GM23248 (cell line): Measurements from ENCODE around the gene SEMA3F. TPM values are rescaled to one million over a fixed set of nuclear protein-coding genes. Genes with fewer than 3 reads are reported as not detected.

Experiments
- DNase-seq: peaks from one replicate; pipeline ENCODE4 v3.0.0-alpha.2; 2015
- H2AFZ ChIP-seq: fragments of 200-600 bp; sonication (generic); 2 replicates; pipeline ENCODE4 v1.6.1; 2016; ENCODE audit warnings: antibody characterized with exemption
- H3F3A ChIP-seq: fragments of 200-600 bp; sonication (generic); 2 replicates; pipeline ENCODE4 v1.6.1; 2016; ENCODE audit warnings: mild to moderate bottlenecking, antibody characterized with exemption, mixed run types; ENCODE audit not compliant: insufficient read depth
- H3K27ac ChIP-seq: fragments of 200-600 bp; sonication (generic); 2 replicates; pipeline ENCODE4 v1.5.1; 2016; ENCODE audit warnings: mild to moderate bottlenecking
- H3K27me3 ChIP-seq: fragments of 200-600 bp; sonication (generic); replicated peaks from 2 replicates; pipeline ENCODE4 v1.6.1; 2016; ENCODE audit warnings: mild to moderate bottlenecking; ENCODE audit not compliant: insufficient read depth
- H3K36me3 ChIP-seq: fragments of 200-600 bp; sonication (generic); 2 replicates; pipeline ENCODE4 v1.6.1; 2016; ENCODE audit warnings: low read depth, mild to moderate bottlenecking
- H3K4me1 ChIP-seq: fragments of 200-600 bp; sonication (generic); 2 replicates; pipeline ENCODE4 v1.6.1; 2016; ENCODE audit warnings: mild to moderate bottlenecking; ENCODE audit not compliant: insufficient read depth
- H3K4me2 ChIP-seq: fragments of 200-600 bp; sonication (generic); one replicate; pipeline ENCODE4 v1.6.1; 2016; ENCODE audit warnings: mild to moderate bottlenecking; ENCODE audit not compliant: unreplicated experiment
- H3K4me3 ChIP-seq: fragments of 200-600 bp; sonication (generic); 2 replicates; pipeline ENCODE4 v1.5.1; 2016; ENCODE audit warnings: mild to moderate bottlenecking
- H3K79me2 ChIP-seq: fragments of 200-600 bp; sonication (generic); 2 replicates; pipeline ENCODE4 v1.6.1; 2016; ENCODE audit warnings: mild to moderate bottlenecking; ENCODE audit not compliant: insufficient read depth
- H3K9ac ChIP-seq: fragments of 200-600 bp; sonication (generic); 2 replicates; pipeline ENCODE4 v1.6.1; 2016; ENCODE audit warnings: mild to moderate bottlenecking
- H3K9me2 ChIP-seq: fragments of 200-600 bp; sonication (generic); 2 replicates; pipeline ENCODE4 v1.6.1; 2016; ENCODE audit warnings: mixed run types, mild to moderate bottlenecking, moderate library complexity; ENCODE audit not compliant: insufficient read depth
- H3K9me3 ChIP-seq: fragments of 200-600 bp; sonication (generic); one replicate; pipeline ENCODE4 v1.6.1; 2017; ENCODE audit warnings: low read depth
- H4K20me1 ChIP-seq: fragments of 200-600 bp; sonication (generic); 2 replicates; pipeline ENCODE4 v1.6.0; 2016; ENCODE audit not compliant: insufficient read depth
- EZH2 ChIP-seq: fragments of 200-600 bp; sonication (generic); IDR thresholded peaks from 2 replicates; pipeline ENCODE4 v1.6.1; 2018; ENCODE audit warnings: antibody characterized with exemption, mild to moderate bottlenecking; ENCODE audit not compliant: insufficient read depth, poor library complexity, severe bottlenecking
- EZH2phosphoT487 ChIP-seq: fragments of 200-600 bp; sonication (generic); IDR thresholded peaks from 2 replicates; pipeline ENCODE4 v1.6.1; 2018; ENCODE audit warnings: antibody characterized with exemption, moderate library complexity, mild to moderate bottlenecking, low read depth; ENCODE audit not compliant: insufficient read depth
- WGBS, 2 experiments: methylation state at CpG; one replicate each; pipeline ENCODE4 v1.1.6; 2015 to 2017; ENCODE audit warnings: low lambda C conversion rate in 2 of 2, low coverage in 1 of 2; ENCODE audit errors: missing lambda C conversion rate in 2 of 2; 5-methylcytosine and 5-hydroxymethylcytosine counted together
- in situ Hi-C: fragments of 300-500 bp; cut with MboI; formaldehyde crosslinking; loops from 2 replicates; pipeline ENCODE4 v1.15.0; 2020
- polyA plus RNA-seq: library from polyadenylated mRNA; unstranded; fragments of >200 nt; fragmentation: Nextera tagmentation; extraction: Ambion mirVana; gene quantifications from 2 replicates; pipeline ENCODE4 v1.2.1, GENCODE V29; 2016
- total RNA-seq: library from RNA; depleted of rRNA; stranded (reverse); fragments of >200 nt; shearing (Covaris generic); gene quantifications from 2 replicates; pipeline ENCODE4 v1.2.3, GENCODE V29; 2014; rRNA removed

The SEMA3F gene
- total RNA-seq (3.2 and 3.5 TPM in 2 replicates), polyA plus RNA-seq (0.25 and 0.54 TPM in 2 replicates)

DNA sequence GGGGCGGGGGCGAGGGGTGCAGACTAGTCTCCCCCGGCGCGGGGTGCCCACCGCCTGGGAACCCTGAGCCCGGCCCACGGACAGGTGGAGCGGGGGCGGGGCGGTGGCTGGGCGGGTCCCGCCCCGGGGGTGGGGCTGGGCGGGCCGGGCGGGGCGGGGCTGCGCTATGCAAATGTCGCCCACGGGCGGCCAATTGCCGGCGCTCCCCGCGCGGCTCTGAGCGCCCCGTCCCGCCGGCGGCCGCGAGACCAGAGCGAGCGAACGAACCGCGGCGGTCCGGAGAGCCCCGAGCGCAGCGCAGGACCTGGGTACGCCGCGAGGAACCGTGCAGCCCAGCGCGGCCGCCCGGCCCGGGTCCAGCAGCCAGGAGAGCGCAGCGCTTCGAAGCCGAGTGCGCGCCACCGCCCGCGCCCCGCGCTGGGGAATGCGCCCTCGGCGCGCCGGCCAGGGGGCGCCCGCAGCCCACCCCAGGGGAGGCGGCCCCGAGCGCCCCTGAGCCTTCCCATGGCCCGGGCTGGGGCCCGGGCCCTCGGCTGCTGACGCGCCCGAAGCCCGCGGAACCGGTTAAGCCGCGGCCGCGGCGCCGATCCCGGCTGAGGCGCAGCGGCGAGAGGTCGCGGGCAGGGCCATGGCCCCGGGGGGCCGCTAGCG lies at the start of gene SEMA3F:
TSS of gene SEMA3F (plus strand) at position 485 of the 651 bp plus-strand sequence. CDS start 4,299 bp downstream, outside the sequence.
- Histone ChIP-seq H3K9ac (peak within 1 kb of the TSS; percentile 46; the same call in 1 of the 2 replicates), H3F3A (no peaks in the 10 kb centered on the region), H2AFZ (peak within 1 kb of the TSS; percentile 42; the same call in 1 of the 2 replicates), H3K4me1 (no peaks in the 10 kb centered on the region; the same call in 1 of the 2 replicates), H3K36me3 (no peaks in the 10 kb centered on the region), H3K4me2 (peak within 1 kb of the TSS; percentile 65), H3K79me2 (no peaks in the 10 kb centered on the region), H4K20me1 (no peaks in the 10 kb centered on the region), H3K27ac (no peak within 1 kb of the TSS), H3K4me3 (peak within 1 kb of the TSS; percentile 75), H3K9me3 (no peaks in the 10 kb centered on the region), H3K9me2 (no peaks in the 10 kb centered on the region), H3K27me3 (peaks cover 8% of the 10 kb centered on the region)
- 1 to 2% methylated on average over 36 to 44 of the region's 98 CpGs for WGBS, 2 experiments
- TF ChIP-seq EZH2phosphoT487 (no peak), EZH2 (no peak)
- in situ Hi-C loops = no loop called here
- DNase-seq = peak; percentile 85

DNA sequence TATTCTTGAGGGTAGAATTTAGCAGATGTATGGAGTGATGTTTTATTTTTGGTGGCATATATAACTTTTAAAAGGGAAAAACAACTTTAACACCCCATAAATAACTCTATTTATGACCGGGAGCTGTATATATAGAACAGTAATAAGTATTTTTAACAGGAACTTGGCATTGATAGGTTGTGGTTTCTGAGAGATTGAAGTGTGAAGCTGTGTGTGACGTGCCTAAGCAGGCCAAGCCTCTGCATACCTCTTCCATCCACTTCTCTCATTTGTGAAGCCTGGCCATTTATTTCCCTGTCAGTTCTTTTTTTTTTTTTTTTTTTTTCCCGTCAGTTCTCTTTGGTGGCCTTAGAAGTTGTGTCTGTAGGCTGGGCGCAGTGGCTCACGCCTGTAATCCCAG lies 43.4 kb upstream of the SEMA3F start:
- Histone ChIP-seq H3F3A (peaks cover 66% of the 10 kb centered on the region), H2AFZ (no peak overlapping the region), H3K4me2 (no peak overlapping the region), H3K36me3 (peaks cover 90% of the 10 kb centered on the region), H3K9ac (no peak overlapping the region), H4K20me1 (no peaks in the 10 kb centered on the region; the same call in 1 of the 2 replicates), H3K4me3 (no peak overlapping the region), H3K4me1 (no peaks in the 10 kb centered on the region), H3K9me3 (no peaks in the 10 kb centered on the region), H3K27me3 (no peaks in the 10 kb centered on the region), H3K79me2 (peaks cover 30% of the 10 kb centered on the region), H3K9me2 (no peaks in the 10 kb centered on the region), H3K27ac (no peak overlapping the region)
- in situ Hi-C loops = no loop called here
- 69 to 74% methylated on average over 4 to 5 of the region's 5 CpGs for WGBS, 2 experiments
- no peak for TF ChIP-seq EZH2
- TF ChIP-seq EZH2phosphoT487 = no peak
- DNase-seq = no peak

DNA sequence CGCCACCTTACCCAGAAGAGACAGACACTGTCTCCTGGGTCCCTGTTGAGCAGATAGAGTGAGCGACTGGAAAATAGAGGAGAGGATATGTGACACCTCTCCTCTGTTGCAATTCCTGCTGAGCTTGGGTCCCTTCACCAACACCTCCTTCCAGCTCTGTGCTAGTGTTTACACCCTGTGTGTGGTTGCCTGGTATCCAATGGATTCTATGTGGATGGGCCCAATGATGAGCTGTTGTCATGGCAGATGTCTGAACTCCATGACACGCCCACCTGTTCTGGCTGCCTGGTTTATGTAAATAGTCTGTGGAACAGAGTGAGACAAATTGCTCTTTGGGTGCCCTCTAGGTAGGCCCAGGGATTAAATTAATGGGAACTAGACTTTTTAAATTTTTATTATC lies 42.7 kb upstream of the SEMA3F start:
- TF ChIP-seq EZH2phosphoT487 (no peak), EZH2 (no peak)
- WGBS, 2 experiments = 89 to 93% methylated on average over 3 of the region's 3 CpGs
- peaks cover 23% of the 10 kb centered on the region for H3K79me2 ChIP-seq
- peaks cover 68% of the 10 kb centered on the region for H3F3A ChIP-seq
- H3K4me2 ChIP-seq = no peak overlapping the region
- no peak overlapping the region for H3K27ac ChIP-seq
- H3K9me3 ChIP-seq = no peaks in the 10 kb centered on the region
- no peak overlapping the region for H3K9ac ChIP-seq
- in situ Hi-C loops = no loop called here
- no peak overlapping the region for H3K4me3 ChIP-seq
- H3K27me3 ChIP-seq = no peaks in the 10 kb centered on the region
- DNase-seq = peak; percentile 47
- no peaks in the 10 kb centered on the region for H3K9me2 ChIP-seq
- H2AFZ ChIP-seq = no peak overlapping the region
- no peaks in the 10 kb centered on the region for H3K4me1 ChIP-seq
- H4K20me1 ChIP-seq = no peaks in the 10 kb centered on the region; the same call in 1 of the 2 replicates
- H3K36me3 ChIP-seq = peaks cover 90% of the 10 kb centered on the region

DNA sequence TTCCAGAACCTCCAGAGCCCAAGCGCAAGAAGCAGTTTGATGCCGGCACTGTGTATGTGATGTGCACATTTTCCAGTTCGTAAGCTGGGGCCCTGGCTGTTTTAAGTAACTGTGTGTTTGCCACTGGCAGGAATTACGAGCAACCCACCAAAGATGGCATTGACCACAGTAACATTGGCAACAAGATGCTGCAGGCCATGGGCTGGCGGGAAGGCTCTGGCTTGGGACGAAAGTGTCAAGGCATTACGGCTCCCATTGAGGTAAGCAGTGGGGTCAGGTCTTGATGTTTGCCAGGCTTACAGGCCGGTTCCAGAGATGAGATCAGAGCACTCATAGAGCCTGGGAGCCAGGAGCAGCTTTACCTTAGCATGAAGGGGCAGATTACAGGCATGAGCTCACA lies 38.0 kb upstream of the SEMA3F start:
- in situ Hi-C loops = no loop called here
- H3F3A ChIP-seq = peaks cover 89% of the 10 kb centered on the region
- no peak for DNase-seq

More for the DNA sequence above, 38.0 kb upstream of the SEMA3F start:
- no peaks in the 10 kb centered on the region for H4K20me1 ChIP-seq
- WGBS, 2 experiments = 85 to 88% methylated on average over 8 of the region's 8 CpGs
- H3K4me3 ChIP-seq = no peak overlapping the region
- H3K27me3 ChIP-seq = no peaks in the 10 kb centered on the region
- H3K4me1 ChIP-seq = no peaks in the 10 kb centered on the region
- H2AFZ ChIP-seq = no peak overlapping the region
- H3K79me2 ChIP-seq = no peaks in the 10 kb centered on the region
- no peaks in the 10 kb centered on the region for H3K9me2 ChIP-seq
- H3K4me2 ChIP-seq = no peak overlapping the region
- no peaks in the 10 kb centered on the region for H3K9me3 ChIP-seq
- no peak for TF ChIP-seq EZH2phosphoT487
- no peak for TF ChIP-seq EZH2
- no peak overlapping the region for H3K27ac ChIP-seq
- H3K9ac ChIP-seq = no peak overlapping the region
- peaks cover 70% of the 10 kb centered on the region for H3K36me3 ChIP-seq
